Activated T-helper 17 cell treated with anti-CD3 and anti-CD28 coated beads, Interleukin-2, amount 50 U/mL, for 72 hours (primary cell): Measurements from ENCODE around the gene PHF3. TPM values are rescaled to one million over a fixed set of nuclear protein-coding genes. Genes with fewer than 3 reads are reported as not detected.
"Not testable (repeated sequence)": the region's sequence is repeated elsewhere in the genome, so short reads cannot be mapped to it uniquely, and the experiment has no call there.

Experiments used
- ATAC-seq: fragments of 150-1000 bp; cut with Tn5 transposase; replicated peaks from 2 replicates; pipeline ENCODE4 v1.10.0; 2021; ENCODE audit warnings: mild to moderate bottlenecking, moderate library complexity
- H3K27ac Mint-ChIP-seq: one replicate; pipeline ENCODE4 v1.8.0; 2022; ENCODE audit warnings: mixed read lengths
- H3K27me3 Mint-ChIP-seq: one replicate; pipeline ENCODE4 v1.8.0; 2022; ENCODE audit warnings: mixed read lengths
- H3K36me3 Mint-ChIP-seq: one replicate; pipeline ENCODE4 v1.8.0; 2022; ENCODE audit warnings: low read depth, mild to moderate bottlenecking, mixed read lengths
- H3K4me1 Mint-ChIP-seq: one replicate; pipeline ENCODE4 v1.8.0; 2022; ENCODE audit warnings: mixed read lengths
- H3K4me3 Mint-ChIP-seq: one replicate; pipeline ENCODE4 v1.8.0; 2022; ENCODE audit warnings: mild to moderate bottlenecking, mixed read lengths
- H3K9me3 Mint-ChIP-seq: one replicate; pipeline ENCODE4 v1.8.0; 2022; ENCODE audit warnings: mixed read lengths
- total RNA-seq, 2 donors: library from RNA; stranded (reverse); gene quantifications; one replicate each; pipeline ENCODE4 v1.2.3, GENCODE V29; 2022

PHF3 gene
- total RNA-seq, 2 donors from 2014 or later = 45.3 to 91.4 TPM

- Mint-ChIP-seq H3K4me3 (no peak overlapping the region), H3K27ac (no peak overlapping the region), H3K9me3 (no peaks in the 10 kb centered on the region), H3K4me1 (peaks cover 23% of the 10 kb centered on the region), H3K36me3 (peaks cover 95% of the 10 kb centered on the region), H3K27me3 (no peaks in the 10 kb centered on the region)
- ATAC-seq = no peak
Measured at GRCh38 chr6:63709148-63709547, 73.5 kb downstream of the PHF3 start.

DNA sequence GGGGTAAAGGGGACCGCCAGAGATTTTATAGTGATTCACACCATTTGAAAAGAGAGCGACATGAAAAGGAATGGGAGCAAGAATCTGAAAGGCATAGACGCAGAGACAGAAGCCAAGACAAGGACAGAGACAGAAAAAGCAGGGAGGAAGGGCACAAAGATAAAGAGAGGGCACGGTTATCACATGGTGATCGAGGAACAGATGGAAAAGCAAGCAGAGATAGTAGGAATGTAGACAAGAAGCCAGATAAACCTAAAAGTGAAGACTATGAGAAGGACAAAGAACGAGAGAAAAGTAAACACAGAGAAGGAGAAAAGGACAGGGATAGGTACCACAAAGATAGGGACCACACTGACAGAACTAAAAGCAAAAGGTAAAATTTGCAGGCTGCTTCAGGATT is 77.7 kb downstream of the PHF3 start:
- Mint-ChIP-seq H3K27me3 (no peaks in the 10 kb centered on the region), H3K9me3 (no peaks in the 10 kb centered on the region), H3K27ac (no peak overlapping the region), H3K36me3 (peaks cover 53% of the 10 kb centered on the region), H3K4me3 (no peak overlapping the region), H3K4me1 (peaks cover 6% of the 10 kb centered on the region)
- no peak for ATAC-seq

DNA sequence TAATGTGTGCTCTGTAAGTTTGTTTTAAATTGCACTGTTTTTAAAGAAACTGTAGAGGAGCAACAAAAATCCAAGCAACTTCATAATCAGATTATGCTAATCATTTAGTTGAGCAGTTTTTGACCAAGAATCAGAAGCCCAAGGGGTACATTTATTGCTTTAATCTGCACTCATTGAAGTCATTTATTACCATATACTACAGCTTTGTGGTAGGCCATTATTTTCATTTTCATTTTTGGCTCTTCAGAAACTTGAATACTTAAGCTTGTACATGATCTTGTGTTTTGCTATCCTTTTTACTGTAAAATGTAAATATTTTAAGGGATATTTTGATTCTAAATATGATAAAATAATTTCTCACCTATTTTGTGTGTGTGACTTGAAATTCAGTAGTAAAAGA is 78.5 kb downstream of the PHF3 start:
- no peaks in the 10 kb centered on the region for H3K9me3 Mint-ChIP-seq
- no peak overlapping the region for H3K27ac Mint-ChIP-seq
- H3K27me3 Mint-ChIP-seq = no peaks in the 10 kb centered on the region
- no peak for ATAC-seq
- H3K4me3 Mint-ChIP-seq = no peak overlapping the region
- peaks cover 46% of the 10 kb centered on the region for H3K36me3 Mint-ChIP-seq
- H3K4me1 Mint-ChIP-seq = peaks cover 6% of the 10 kb centered on the region

- no peaks in the 10 kb centered on the region for H3K9me3 Mint-ChIP-seq
- H3K27ac Mint-ChIP-seq = no peak overlapping the region
- no peaks in the 10 kb centered on the region for H3K27me3 Mint-ChIP-seq
- H3K4me3 Mint-ChIP-seq = no peak overlapping the region
- peaks cover 25% of the 10 kb centered on the region for H3K36me3 Mint-ChIP-seq
- peaks cover 6% of the 10 kb centered on the region for H3K4me1 Mint-ChIP-seq
- ATAC-seq = peak; percentile 65
Measured at GRCh38 chr6:63716169-63716568, 80.6 kb downstream of the PHF3 start.

GRCh38 chr6:63721181-63721580 is 85.6 kb downstream of the PHF3 start:
- no peak for ATAC-seq
- no peaks in the 10 kb centered on the region for H3K27me3 Mint-ChIP-seq
- H3K27ac Mint-ChIP-seq = no peak overlapping the region
- no peak overlapping the region for H3K4me3 Mint-ChIP-seq
- H3K9me3 Mint-ChIP-seq = no peaks in the 10 kb centered on the region
- H3K36me3 Mint-ChIP-seq = no peaks in the 10 kb centered on the region
- H3K4me1 Mint-ChIP-seq = no peaks in the 10 kb centered on the region

DNA sequence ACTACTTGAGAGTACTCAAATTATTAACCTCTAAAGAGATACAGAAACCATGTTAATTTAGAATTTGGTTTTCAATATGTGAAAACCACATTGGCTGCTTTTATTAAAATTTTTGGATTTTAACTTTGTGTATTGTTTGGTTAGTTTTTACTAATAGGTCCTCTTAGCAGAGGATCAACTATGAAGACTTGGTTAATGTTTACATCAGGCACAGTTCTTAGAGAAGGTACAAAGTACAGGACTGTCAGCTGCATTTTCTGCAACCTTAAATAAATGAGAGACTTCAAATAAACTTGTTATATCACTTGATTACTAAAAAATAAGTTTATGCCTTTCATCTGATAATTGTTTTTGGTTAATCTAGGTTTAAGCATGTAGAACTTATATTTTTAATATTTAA is 89.1 kb downstream of the PHF3 start:
- Mint-ChIP-seq H3K27me3 (no peaks in the 10 kb centered on the region), H3K27ac (no peak overlapping the region), H3K9me3 (no peaks in the 10 kb centered on the region), H3K4me3 (no peak overlapping the region), H3K36me3 (no peaks in the 10 kb centered on the region), H3K4me1 (no peaks in the 10 kb centered on the region)
- no peak for ATAC-seq

DNA sequence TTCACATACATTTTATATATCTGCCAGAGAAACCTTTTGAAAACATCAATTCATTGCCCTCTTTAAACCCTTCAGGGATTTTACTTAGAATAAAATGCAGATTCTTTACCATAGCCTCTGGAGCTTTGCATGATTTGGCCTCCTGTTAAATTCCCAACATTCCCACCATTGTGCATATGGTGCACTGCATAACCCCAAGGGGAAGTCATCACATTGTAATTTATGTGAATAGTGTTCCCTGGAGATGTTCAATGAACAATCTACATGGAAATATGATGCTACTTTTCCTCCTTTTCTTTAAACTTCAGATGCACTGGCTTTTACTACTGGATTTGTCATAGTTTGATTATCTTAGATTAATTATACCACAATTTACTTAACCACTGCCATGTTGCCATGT is 94.7 kb downstream of the PHF3 start:
- Mint-ChIP-seq H3K36me3 (no peaks in the 10 kb centered on the region), H3K27me3 (no peaks in the 10 kb centered on the region), H3K4me1 (no peaks in the 10 kb centered on the region), H3K9me3 (no peaks in the 10 kb centered on the region), H3K27ac (no peak overlapping the region), H3K4me3 (no peak overlapping the region)
- ATAC-seq = no peak

- Mint-ChIP-seq H3K9me3 (no peaks in the 10 kb centered on the region), H3K27me3 (no peaks in the 10 kb centered on the region), H3K36me3 (no peaks in the 10 kb centered on the region), H3K27ac (no peak overlapping the region), H3K4me3 (no peak overlapping the region), H3K4me1 (no peaks in the 10 kb centered on the region)
- ATAC-seq = no peak
Measured at GRCh38 chr6:63731930-63732329, 96.3 kb downstream of the PHF3 start.

DNA sequence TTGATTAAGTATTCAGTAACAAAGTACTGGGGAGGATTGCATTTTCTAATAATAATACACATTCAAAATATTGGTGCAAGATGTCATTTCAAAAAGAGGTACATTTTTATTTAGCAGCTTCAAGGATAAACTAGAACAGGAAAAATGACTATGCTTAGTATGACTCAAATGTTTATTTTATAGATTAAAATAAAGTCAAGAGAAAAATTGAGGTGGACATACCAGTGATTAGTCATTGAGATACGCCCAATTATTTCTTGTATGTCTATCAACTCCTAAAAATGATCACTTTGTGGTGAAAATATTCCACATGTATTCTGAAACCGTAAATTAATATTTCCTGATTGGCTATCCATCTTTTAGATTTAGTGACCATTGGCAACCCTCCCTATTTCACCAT is 96.7 kb downstream of the PHF3 start:
- Mint-ChIP-seq H3K27me3 (no peaks in the 10 kb centered on the region), H3K9me3 (no peaks in the 10 kb centered on the region)
- no peak for ATAC-seq

DNA sequence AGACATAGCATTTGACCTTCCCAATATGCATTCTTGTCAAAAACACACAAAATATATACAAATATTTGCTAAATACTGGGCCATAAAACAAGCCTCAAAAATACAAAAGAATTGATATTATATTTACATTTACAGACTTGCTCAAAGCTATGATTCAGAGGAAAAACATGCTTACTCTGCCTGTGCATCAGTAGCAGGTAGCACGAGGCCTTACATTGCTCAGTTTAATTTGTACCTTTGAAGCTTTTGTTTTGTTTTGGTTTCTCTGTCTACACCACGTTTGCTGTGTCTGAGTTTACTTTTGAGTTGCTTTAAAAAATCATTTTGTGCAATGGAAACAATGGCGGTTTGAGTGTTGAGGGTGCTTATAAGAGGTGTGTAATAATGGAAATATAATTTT is 99.3 kb downstream of the PHF3 start:
- Mint-ChIP-seq H3K9me3 (no peaks in the 10 kb centered on the region), H3K4me1 (no peaks in the 10 kb centered on the region), H3K4me3 (no peak overlapping the region), H3K27me3 (no peaks in the 10 kb centered on the region), H3K36me3 (no peaks in the 10 kb centered on the region), H3K27ac (no peak overlapping the region)
- no peak for ATAC-seq

More for the DNA sequence above, 96.7 kb downstream of the PHF3 start:
- Mint-ChIP-seq H3K27ac (no peak overlapping the region), H3K4me3 (no peak overlapping the region), H3K36me3 (no peaks in the 10 kb centered on the region), H3K4me1 (no peaks in the 10 kb centered on the region)

- H3K9me3 Mint-ChIP-seq, H3K27me3 Mint-ChIP-seq, H3K36me3 Mint-ChIP-seq, H3K27ac Mint-ChIP-seq, ATAC-seq, H3K4me3 Mint-ChIP-seq, H3K4me1 Mint-ChIP-seq: not testable (repeated sequence)
Measured at GRCh38 chr6:63738190-63738589, 102.6 kb downstream of the PHF3 start.

DNA sequence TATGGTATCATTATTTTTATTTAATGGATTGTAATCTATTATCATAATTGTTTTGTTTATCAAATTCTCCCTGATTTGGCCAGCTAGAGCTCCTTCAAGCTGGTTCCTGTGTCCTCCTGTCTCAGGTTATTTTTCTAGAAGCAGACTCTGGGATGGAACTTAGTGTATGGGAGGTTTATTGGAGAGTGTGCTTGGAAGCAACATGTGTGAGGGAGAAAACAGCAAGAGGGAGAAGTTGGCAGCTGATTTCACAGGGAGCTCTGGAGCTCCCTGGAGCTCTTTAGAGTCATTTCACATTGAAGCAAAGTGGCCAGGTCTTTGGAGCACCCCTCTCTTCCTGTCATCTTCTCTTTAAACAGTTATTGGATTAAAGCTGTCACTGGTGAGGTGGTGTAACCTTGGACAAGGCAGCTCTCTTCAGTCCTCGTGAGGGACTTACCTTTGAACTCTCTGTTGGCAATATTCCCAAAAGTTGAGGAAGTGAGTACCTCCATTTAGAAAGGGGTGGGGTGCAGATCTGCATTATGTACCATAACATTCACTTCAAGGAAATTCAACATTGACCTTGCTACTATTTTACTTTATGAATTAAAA is 103.6 kb downstream of the PHF3 start:
- H3K36me3 Mint-ChIP-seq = no peaks in the 10 kb centered on the region
- ATAC-seq = no peak

GRCh38 chr6:63740709-63741108 is 105.1 kb downstream of the PHF3 start:
- H3K4me3 Mint-ChIP-seq = no peak overlapping the region
- no peaks in the 10 kb centered on the region for H3K36me3 Mint-ChIP-seq
- H3K27me3 Mint-ChIP-seq = no peaks in the 10 kb centered on the region
- no peaks in the 10 kb centered on the region for H3K9me3 Mint-ChIP-seq
- ATAC-seq = no peak
- no peaks in the 10 kb centered on the region for H3K4me1 Mint-ChIP-seq
- peak overlapping the region; percentile 11 for H3K27ac Mint-ChIP-seq

More for the DNA sequence above, 103.6 kb downstream of the PHF3 start:
- H3K27me3 Mint-ChIP-seq = no peaks in the 10 kb centered on the region
- H3K27ac Mint-ChIP-seq = no peak overlapping the region
- H3K4me1 Mint-ChIP-seq = no peaks in the 10 kb centered on the region
- H3K4me3 Mint-ChIP-seq = no peak overlapping the region
- H3K9me3 Mint-ChIP-seq = no peaks in the 10 kb centered on the region

DNA sequence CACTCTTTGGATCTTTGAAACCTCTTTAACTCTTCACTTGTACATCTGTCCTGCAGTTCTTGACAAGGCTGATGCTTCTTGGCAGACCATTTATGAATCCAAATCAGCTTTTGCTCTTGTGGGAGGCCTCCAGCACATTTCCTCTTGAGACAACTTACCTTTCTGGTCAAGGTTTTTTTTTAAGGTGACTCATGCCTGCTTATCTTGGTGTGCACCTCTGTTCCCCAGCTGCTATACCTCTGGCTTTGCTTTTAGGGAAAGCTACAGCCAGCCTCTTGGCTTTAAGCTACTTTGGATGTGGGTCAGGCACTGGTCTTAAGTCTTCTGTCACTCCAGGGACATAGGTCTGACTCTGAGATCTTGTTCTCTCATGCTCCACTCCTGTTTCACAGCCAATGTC is 106.5 kb downstream of the PHF3 start:
- no peak overlapping the region for H3K27ac Mint-ChIP-seq
- no peak overlapping the region for H3K4me3 Mint-ChIP-seq
- no peaks in the 10 kb centered on the region for H3K4me1 Mint-ChIP-seq
- H3K36me3 Mint-ChIP-seq = no peaks in the 10 kb centered on the region
- H3K9me3 Mint-ChIP-seq = no peaks in the 10 kb centered on the region
- no peaks in the 10 kb centered on the region for H3K27me3 Mint-ChIP-seq
- ATAC-seq = no peak

DNA sequence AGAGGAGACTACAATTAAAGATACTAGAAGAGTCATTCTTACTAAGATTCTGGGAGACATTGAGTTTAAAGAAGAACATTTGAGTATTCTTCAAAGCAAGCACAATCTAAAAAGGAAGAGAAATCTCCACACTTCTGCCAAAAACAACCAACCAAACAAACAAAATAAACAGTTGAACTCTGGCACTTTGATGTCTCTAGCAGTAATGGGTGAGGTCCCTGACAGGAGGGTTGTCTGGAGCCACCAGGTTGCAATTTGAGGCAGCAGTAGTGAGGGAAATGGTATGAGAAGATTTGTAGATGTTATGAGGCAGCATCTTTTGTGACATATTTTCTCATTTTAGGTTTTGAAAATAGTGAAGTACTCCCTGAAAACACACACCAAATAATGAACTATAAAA is 108.1 kb downstream of the PHF3 start:
- Mint-ChIP-seq H3K36me3 (no peaks in the 10 kb centered on the region), H3K4me3 (no peak overlapping the region), H3K27ac (no peak overlapping the region), H3K27me3 (no peaks in the 10 kb centered on the region), H3K4me1 (no peaks in the 10 kb centered on the region), H3K9me3 (no peaks in the 10 kb centered on the region)
- ATAC-seq = no peak

- Mint-ChIP-seq H3K9me3 (no peaks in the 10 kb centered on the region), H3K27me3 (no peaks in the 10 kb centered on the region), H3K4me1 (no peaks in the 10 kb centered on the region), H3K36me3 (no peaks in the 10 kb centered on the region), H3K27ac (no peak overlapping the region), H3K4me3 (no peak overlapping the region)
- ATAC-seq = no peak
Measured at GRCh38 chr6:63744810-63745209, 109.2 kb downstream of the PHF3 start.
